WTC11 (cell line): Measurements from ENCODE around the gene ADARB2. TPM values are rescaled to one million over a fixed set of nuclear protein-coding genes. Genes with fewer than 3 reads are reported as not detected.

Experiments used
- ATAC-seq: fragments of 200-7000 bp; cut with Tn5 transposase; 2 replicates; pipeline ENCODE4 v1.10.0; 2021; ENCODE audit warnings: mild to moderate bottlenecking, moderate library complexity
- CTCF ChIA-PET: fragments of 300-600 bp; sonication (Branson Sonifier 250); formaldehyde crosslinking; loops from one replicate; lab custom pipeline; 2021; ENCODE audit warnings: antibody characterized with exemption; lab: Charles Lee
- POLR2A ChIA-PET: fragments of 350-600 bp; sonication (Branson Sonifier 250); formaldehyde crosslinking; loops from one replicate; lab custom pipeline; 2021; ENCODE audit warnings: antibody characterized with exemption; lab: Charles Lee
- DNase-seq: peaks from one replicate; pipeline ENCODE4 v3.0.0; 2021; ENCODE audit warnings: low spot score
- H3K27ac Mint-ChIP-seq: 2 replicates; pipeline ENCODE4 v1.8.0; 2021; ENCODE audit warnings: mixed read lengths
- H3K27me3 Mint-ChIP-seq: 2 replicates; pipeline ENCODE4 v1.8.0; 2021; ENCODE audit warnings: low read depth, mild to moderate bottlenecking, moderate library complexity, mixed read lengths
- H3K36me3 Mint-ChIP-seq: 2 replicates; pipeline ENCODE4 v1.8.0; 2021; ENCODE audit warnings: mixed read lengths
- H3K4me1 Mint-ChIP-seq: 2 replicates; pipeline ENCODE4 v1.8.0; 2022; ENCODE audit warnings: mixed read lengths
- H3K4me3 Mint-ChIP-seq: 2 replicates; pipeline ENCODE4 v1.8.0; 2021; ENCODE audit warnings: mild to moderate bottlenecking, moderate library complexity, mixed read lengths
- H3K9me3 Mint-ChIP-seq: 2 replicates; pipeline ENCODE4 v1.8.0; 2021; ENCODE audit warnings: mixed read lengths
- ATF2 ChIP-seq: sonication (generic); formaldehyde crosslinking; IDR thresholded peaks from 2 replicates; pipeline ENCODE4 v1.8.1; 2022; ENCODE audit warnings: low read depth, missing genetic modification reagents, borderline replicate concordance
- CBFB ChIP-seq: sonication (generic); formaldehyde crosslinking; IDR thresholded peaks from 2 replicates; pipeline ENCODE4 v1.8.1; 2022; ENCODE audit warnings: mild to moderate bottlenecking, low read depth, missing genetic modification reagents
- E2F5 ChIP-seq: sonication (generic); formaldehyde crosslinking; IDR thresholded peaks from 2 replicates; pipeline ENCODE4 v1.8.1; 2022; ENCODE audit warnings: mild to moderate bottlenecking, moderate library complexity, missing genetic modification reagents
- FOXJ3 ChIP-seq: sonication (generic); formaldehyde crosslinking; IDR thresholded peaks from 2 replicates; pipeline ENCODE4 v1.9.0; 2021; ENCODE audit warnings: missing genetic modification reagents, mild to moderate bottlenecking, borderline replicate concordance
- JUN ChIP-seq: sonication (generic); formaldehyde crosslinking; IDR thresholded peaks from 2 replicates; pipeline ENCODE4 v1.8.0; 2023; ENCODE audit warnings: mild to moderate bottlenecking, missing genetic modification reagents
- KAT7 ChIP-seq: sonication (generic); formaldehyde crosslinking; IDR thresholded peaks from 2 replicates; pipeline ENCODE4 v1.8.1; 2023; ENCODE audit warnings: missing genetic modification reagents, mild to moderate bottlenecking, borderline replicate concordance
- MLX ChIP-seq: sonication (generic); formaldehyde crosslinking; IDR thresholded peaks from 2 replicates; pipeline ENCODE4 v1.8.1; 2023; ENCODE audit warnings: mild to moderate bottlenecking, missing genetic modification reagents, moderate library complexity
- MYBL2 ChIP-seq: sonication (generic); formaldehyde crosslinking; IDR thresholded peaks from 2 replicates; pipeline ENCODE4 v1.8.1; 2023; ENCODE audit warnings: mild to moderate bottlenecking, moderate library complexity, missing genetic modification reagents
- NFATC4 ChIP-seq: fragments of 250-450 bp; sonication (Bioruptor Pico); IDR thresholded peaks from 2 replicates; pipeline ENCODE4 v1.9.0; 2021; ENCODE audit warnings: mild to moderate bottlenecking
- NFE2L1 ChIP-seq: sonication (generic); formaldehyde crosslinking; IDR thresholded peaks from 2 replicates; pipeline ENCODE4 v1.8.1; 2023; ENCODE audit warnings: missing genetic modification reagents
- NR1H2 ChIP-seq: sonication (generic); formaldehyde crosslinking; IDR thresholded peaks from 2 replicates; pipeline ENCODE4 v1.9.0; 2021; ENCODE audit warnings: mild to moderate bottlenecking, moderate library complexity, missing genetic modification reagents
- PREB ChIP-seq: sonication (generic); formaldehyde crosslinking; IDR thresholded peaks from 2 replicates; pipeline ENCODE4 v1.8.1; 2022; ENCODE audit warnings: mild to moderate bottlenecking, missing genetic modification reagents, moderate library complexity, borderline replicate concordance
- SMAD3 ChIP-seq: sonication (generic); formaldehyde crosslinking; IDR thresholded peaks from 2 replicates; pipeline ENCODE4 v1.8.0; 2022; ENCODE audit warnings: missing genetic modification reagents, mild to moderate bottlenecking, borderline replicate concordance
- STAT6 ChIP-seq: sonication (generic); formaldehyde crosslinking; conservative IDR thresholded peaks from 2 replicates; pipeline ENCODE4 v1.8.1; 2023; ENCODE audit warnings: mild to moderate bottlenecking, low read depth, missing genetic modification reagents, moderate library complexity
- TP53 ChIP-seq: sonication (generic); formaldehyde crosslinking; IDR thresholded peaks from 2 replicates; pipeline ENCODE4 v1.8.1; 2023; ENCODE audit warnings: mild to moderate bottlenecking, missing genetic modification reagents
- USF1 ChIP-seq: sonication (generic); formaldehyde crosslinking; IDR thresholded peaks from 2 replicates; pipeline ENCODE4 v1.8.0; 2022; ENCODE audit warnings: mild to moderate bottlenecking, missing genetic modification reagents
- ZBTB43 ChIP-seq: sonication (generic); formaldehyde crosslinking; IDR thresholded peaks from 2 replicates; pipeline ENCODE4 v1.8.1; 2023; ENCODE audit warnings: mild to moderate bottlenecking, missing genetic modification reagents
- ZNF423 ChIP-seq: fragments of 250-450 bp; sonication (Bioruptor Pico); IDR thresholded peaks from 2 replicates; pipeline ENCODE4 v2.1.2; 2022; ENCODE audit warnings: mild to moderate bottlenecking, moderate library complexity
- ZNF425 ChIP-seq: fragments of 250-450 bp; sonication (Bioruptor Pico); conservative IDR thresholded peaks from 2 replicates; pipeline ENCODE4 v1.9.0; 2021; ENCODE audit warnings: mild to moderate bottlenecking
- total RNA-seq: library from RNA; stranded (reverse); gene quantifications from 3 replicates; pipeline ENCODE4 v1.2.3, GENCODE V29; 2021

ADARB2 gene
- total RNA-seq, 1 experiment from 2014 or later, result 3.7 TPM

- TF ChIP-seq ATF2, result no peak
Observed at GRCh38 chr10:1657479-1657878, 79.8 kb downstream of the ADARB2 start (continued).

- Mint-ChIP-seq H3K27me3 (peaks cover 6% of the 10 kb centered on the region; the same call in 1 of the 2 replicates), H3K27ac (no peak overlapping the region), H3K36me3 (no peaks in the 10 kb centered on the region), H3K4me1 (peaks cover 22% of the 10 kb centered on the region), H3K4me3 (no peak overlapping the region), H3K9me3 (no peaks in the 10 kb centered on the region)
- ChIA-PET POLR2A (no interaction called here), CTCF (no interaction called here)
- no peak for TF ChIP-seq NFATC4 (CRISPR knock-in tag)
- TF ChIP-seq JUN (CRISPR knock-in tag), result no peak
- no peak for TF ChIP-seq E2F5
- no peak for TF ChIP-seq FOXJ3 (CRISPR knock-in tag)
- no peak for TF ChIP-seq MLX
- no peak for TF ChIP-seq CBFB (CRISPR knock-in tag)
- TF ChIP-seq ZNF423, result no peak
- no peak for TF ChIP-seq ZNF425
- TF ChIP-seq MYBL2 (CRISPR knock-in tag), result no peak
- no peak for TF ChIP-seq USF1 (CRISPR knock-in tag)
- no peak for TF ChIP-seq PREB (CRISPR knock-in tag)
- TF ChIP-seq NFE2L1 (CRISPR knock-in tag), result no peak
- TF ChIP-seq NR1H2, result no peak
- no peak for TF ChIP-seq SMAD3 (CRISPR knock-in tag)
- TF ChIP-seq TP53, result no peak
- DNase-seq (no peak), ATAC-seq (no peak)
Observed at GRCh38 chr10:1655367-1655766, 82.0 kb downstream of the ADARB2 start.

GRCh38 chr10:1654811-1655356 lies 82.4 kb downstream of the ADARB2 start:
- POLR2A ChIA-PET, result no interaction called here
- Mint-ChIP-seq H3K4me3 (no peak overlapping the region), H3K27ac (no peak overlapping the region), H3K27me3 (peaks cover 5% of the 10 kb centered on the region; the same call in 1 of the 2 replicates), H3K9me3 (no peaks in the 10 kb centered on the region), H3K36me3 (no peaks in the 10 kb centered on the region), H3K4me1 (peaks cover 20% of the 10 kb centered on the region)
- DNase-seq (no peak), ATAC-seq (no peak)
- TF ChIP-seq MLX (no peak), ZBTB43 (no peak), KAT7 (CRISPR knock-in tag) (no peak), STAT6 (no peak)
- CTCF ChIA-PET, result no interaction called here
